ENCODE measurements around the gene GGT7. TPM values are rescaled to one million over a fixed set of nuclear protein-coding genes. Genes with fewer than 3 reads are reported as not detected.

Gene GGT7
- total RNA-seq, 1 experiment from 2014 or later: 11.5 TPM

- H3K4me3 ChIP-seq (ENCODE audit: low read depth in 2 of 2, low read length in 2 of 2): no peak overlapping the region
- CTCF ChIA-PET: no interaction called here
- intact Hi-C loops (cut with micrococcal nuclease; ENCODE audit: unreplicated experiment) (no loop called here), in situ Hi-C loops (cut with HindIII; ENCODE audit: low pct_unique_long_range_greater_than_20kb, low sequenced_read_pairs) (no loop called here)
- POLR2A ChIA-PET: no interaction called here
- ATAC-seq (no peak), DNase-seq (ENCODE audit: low read depth, low spot score) (no peak)
- H3K4me1 ChIP-seq (ENCODE audit: control insufficient read depth, insufficient read depth, low read length): peaks cover 13% of the 10 kb centered on the region; the same call in 1 of the 2 replicates
- no peak overlapping the region for H3K27ac ChIP-seq (ENCODE audit: low read length)
- TF ChIP-seq REST (IDR thresholded peaks at IDR 0.05; ENCODE audit: insufficient read depth in 1 of 2, low read depth in 2 of 2, low read length in 1 of 2) (no peak), SIN3A (IDR thresholded peaks at IDR 0.05; ENCODE audit: borderline replicate concordance, insufficient read depth, low read depth, low read length) (no peak), POLR2AphosphoS5 (IDR thresholded peaks at IDR 0.05; ENCODE audit: low read depth, low read length) (no peak), CTCF (IDR thresholded peaks at IDR 0.05) (no peak)
- H3K36me3 ChIP-seq (ENCODE audit: control insufficient read depth, insufficient read depth, low read length): no peaks in the 10 kb centered on the region; the same call in 1 of the 2 replicates
- H3K27me3 ChIP-seq (ENCODE audit: control insufficient read depth, insufficient read depth, low read length): no peaks in the 10 kb centered on the region
- BruUV-seq (replicated peaks): TSS peak; percentile 18
- no peaks in the 10 kb centered on the region for H3K9me3 ChIP-seq (ENCODE audit: control insufficient read depth, insufficient read depth, low read depth, low read length)
These were observed 51.7 kb downstream of the GGT7 start for GRCh38 chr20:34820805-34821578.

DNA sequence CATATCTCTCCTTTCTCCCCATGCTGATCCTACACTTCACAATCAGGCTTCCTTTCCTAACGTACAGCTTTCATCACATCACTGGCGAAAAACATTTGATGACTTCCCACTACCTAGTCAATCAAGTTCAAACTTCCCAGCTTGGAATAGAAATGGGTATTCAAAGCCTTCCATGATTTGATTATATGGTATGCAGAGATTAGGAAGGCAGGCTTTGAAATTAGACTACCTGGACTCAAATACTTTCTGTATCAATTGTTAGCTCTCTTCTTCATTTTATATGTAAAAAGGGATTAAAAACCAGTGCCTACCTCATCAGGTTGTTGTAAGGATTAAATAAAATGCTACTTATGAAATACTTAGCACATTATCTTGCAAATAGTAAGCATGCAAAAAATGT lies 54.9 kb downstream of the GGT7 start:
- Histone ChIP-seq H3K27me3 (ENCODE audit: control insufficient read depth, insufficient read depth, low read length) (no peaks in the 10 kb centered on the region), H3K36me3 (ENCODE audit: control insufficient read depth, insufficient read depth, low read length) (no peaks in the 10 kb centered on the region), H3K9me3 (ENCODE audit: control insufficient read depth, insufficient read depth, low read depth, low read length) (no peaks in the 10 kb centered on the region), H3K4me3 (ENCODE audit: low read depth in 2 of 2, low read length in 2 of 2) (no peak overlapping the region), H3K27ac (ENCODE audit: low read length) (no peak overlapping the region), H3K4me1 (ENCODE audit: control insufficient read depth, insufficient read depth, low read length) (peaks cover 10% of the 10 kb centered on the region; the same call in 1 of the 2 replicates)
- TF ChIP-seq POLR2AphosphoS5 (IDR thresholded peaks at IDR 0.05; ENCODE audit: low read depth, low read length): no peak
- TF ChIP-seq SIN3A (IDR thresholded peaks at IDR 0.05; ENCODE audit: borderline replicate concordance, insufficient read depth, low read depth, low read length): no peak
- no peak for TF ChIP-seq TCF7L2 (IDR thresholded peaks at IDR 0.05; ENCODE audit: low read depth, low read length)
- no peak for TF ChIP-seq CTCF (IDR thresholded peaks at IDR 0.05)
- no peak for TF ChIP-seq REST (IDR thresholded peaks at IDR 0.05; ENCODE audit: insufficient read depth in 1 of 2, low read depth in 2 of 2, low read length in 1 of 2)
- in situ Hi-C loops (cut with HindIII; ENCODE audit: low pct_unique_long_range_greater_than_20kb, low sequenced_read_pairs) (no loop called here), intact Hi-C loops (cut with micrococcal nuclease; ENCODE audit: unreplicated experiment) (no loop called here)
- ATAC-seq (0 out of 2 replicates have a peak, but pooled peaks have one; percentile 12), DNase-seq (ENCODE audit: low read depth, low spot score) (no peak)
- POLR2A ChIA-PET: no interaction called here
- CTCF ChIA-PET: no interaction called here
- BruUV-seq (replicated peaks): no TSS peak
